ENCODE results near the gene CTDSPL. TPM values are rescaled to one million over a fixed set of nuclear protein-coding genes. Genes with fewer than 3 reads are reported as not detected.

CTDSPL gene
- polyA plus RNA-seq, 1 of the 3 experiments (the other 2 are of a cell fraction) = 22.1 TPM

GRCh38 chr3:38020342-38020726, 158.7 kb downstream of the CTDSPL start:
- Histone ChIP-seq H2AFZ (ENCODE audit: low read depth) (no peak overlapping the region), H3K9me3 (no peaks in the 10 kb centered on the region), H3F3A (replicated peaks; ENCODE audit: insufficient read depth) (no peaks in the 10 kb centered on the region), H3K36me3 (replicated peaks in 1 of 2; ENCODE audit: control insufficient read depth in 1 of 2, insufficient read depth in 2 of 2, low read length in 1 of 2) (peaks cover 13 to 14% of the 10 kb centered on the region in 2 experiments), H3K9ac (no peak overlapping the region), H3K27ac (ENCODE audit: low read depth in 2 of 2, low read length in 1 of 2) (no peak overlapping the region), H3K4me2 (no peak overlapping the region), H3K4me3 (ENCODE audit: low read depth in 2 of 2, low read length in 1 of 2) (no peak overlapping the region), H3K9me2 (no peaks in the 10 kb centered on the region), H3K27me3 (ENCODE audit: insufficient read depth) (no peaks in the 10 kb centered on the region), H3K79me2 (ENCODE audit: insufficient read depth) (peaks cover 10% of the 10 kb centered on the region; the same call in 1 of the 2 replicates), H4K20me1 (ENCODE audit: insufficient read depth) (no peaks in the 10 kb centered on the region), H3K4me1 (ENCODE audit: control insufficient read depth in 1 of 2, insufficient read depth in 2 of 2, low read depth in 1 of 2, low read length in 1 of 2) (peaks cover 0 to 43% of the 10 kb centered on the region in 2 experiments; a peak in 1 of 4 replicates)
- TF ChIP-seq GABPA (IDR thresholded peaks at IDR 0.05; ENCODE audit: low read depth) (no peak), RFX5 (IDR thresholded peaks at IDR 0.05; ENCODE audit: low read length) (no peak), MXI1 (IDR thresholded peaks at IDR 0.05; ENCODE audit: low read depth, low read length) (no peak), EP300 (IDR thresholded peaks at IDR 0.05; ENCODE audit: borderline replicate concordance in 1 of 2, low read depth in 1 of 2, low read length in 1 of 2) (no peak), CTCF (IDR thresholded peaks at IDR 0.05) (no peak), NRF1 (IDR thresholded peaks at IDR 0.05; ENCODE audit: low read depth, low read length) (no peak), CHD2 (IDR thresholded peaks at IDR 0.05; ENCODE audit: low read length, partially characterized antibody) (no peak), FOXJ3 (CRISPR knock-in tag; IDR thresholded peaks at IDR 0.05) (no peak), RAD21 (IDR thresholded peaks at IDR 0.05; ENCODE audit: low read length) (no peak), MEF2A (IDR thresholded peaks at IDR 0.05; ENCODE audit: borderline replicate concordance, low read depth) (no peak), SIN3A (IDR thresholded peaks at IDR 0.05; ENCODE audit: borderline replicate concordance, low read depth, low read length) (no peak), USF2 (IDR thresholded peaks at IDR 0.05; ENCODE audit: borderline replicate concordance, low read depth, low read length) (no peak), RCOR1 (IDR thresholded peaks at IDR 0.05; ENCODE audit: low read length) (no peak), FOSL2 (IDR thresholded peaks at IDR 0.05; ENCODE audit: borderline replicate concordance, low read depth) (no peak)
- no peak for DNase-seq
- CTCF ChIA-PET = interaction anchor here (1.3 to 5.3 kb wide), 4 partner anchors 8 to 23 kb away, joined by 3 to 27 read pairs (median 7); partner anchors contain the start of gene PLCD1
- POLR2A ChIA-PET = no interaction called here
- WGBS (ENCODE audit: low lambda C conversion rate) = 85% methylated on average over 3 of the region's 3 CpGs

- DNase-seq = no peak
- Histone ChIP-seq H4K20me1 (ENCODE audit: insufficient read depth) (no peaks in the 10 kb centered on the region), H3K27me3 (ENCODE audit: insufficient read depth) (no peaks in the 10 kb centered on the region), H3K4me1 (ENCODE audit: control insufficient read depth in 1 of 2, insufficient read depth in 2 of 2, low read depth in 1 of 2, low read length in 1 of 2) (peaks cover 6 to 49% of the 10 kb centered on the region in 2 experiments; a peak in 1 of 4 replicates), H3K36me3 (replicated peaks in 1 of 2; ENCODE audit: control insufficient read depth in 1 of 2, insufficient read depth in 2 of 2, low read length in 1 of 2) (peaks cover 5 to 6% of the 10 kb centered on the region in 2 experiments), H2AFZ (ENCODE audit: low read depth) (no peak overlapping the region), H3K9ac (no peak overlapping the region), H3K27ac (ENCODE audit: low read depth in 2 of 2, low read length in 1 of 2) (no peak overlapping the region), H3K9me2 (no peaks in the 10 kb centered on the region), H3K79me2 (ENCODE audit: insufficient read depth) (peaks cover 10% of the 10 kb centered on the region; the same call in 1 of the 2 replicates), H3K9me3 (no peaks in the 10 kb centered on the region), H3K4me2 (no peak overlapping the region), H3K4me3 (ENCODE audit: low read depth in 2 of 2, low read length in 1 of 2) (no peak overlapping the region), H3F3A (replicated peaks; ENCODE audit: insufficient read depth) (peaks cover 6% of the 10 kb centered on the region)
- CTCF ChIA-PET = interaction anchor here (0.6 to 2.2 kb wide), 2 partner anchors 24 kb away, joined by 3 to 9 read pairs; no protein-coding TSS in a partner anchor
- 93% methylated on average over 4 of the region's 4 CpGs for WGBS (ENCODE audit: low lambda C conversion rate)
- TF ChIP-seq USF2 (IDR thresholded peaks at IDR 0.05; ENCODE audit: borderline replicate concordance, low read depth, low read length) = no peak
- no peak for TF ChIP-seq NRF1 (IDR thresholded peaks at IDR 0.05; ENCODE audit: low read depth, low read length)
- TF ChIP-seq CTCF (IDR thresholded peaks at IDR 0.05) = no peak
- TF ChIP-seq TEAD4 (IDR thresholded peaks at IDR 0.05; ENCODE audit: borderline replicate concordance, insufficient read depth) = no peak
- TF ChIP-seq SMC3 (IDR thresholded peaks at IDR 0.05; ENCODE audit: low read depth, low read length) = no peak
- no peak for TF ChIP-seq GATA2 (CRISPR knock-in tag; IDR thresholded peaks at IDR 0.05)
- TF ChIP-seq MXI1 (IDR thresholded peaks at IDR 0.05; ENCODE audit: low read depth, low read length) = no peak
- no peak for TF ChIP-seq FOXM1 (IDR thresholded peaks at IDR 0.05; ENCODE audit: low read depth)
- TF ChIP-seq CHD2 (IDR thresholded peaks at IDR 0.05; ENCODE audit: low read length, partially characterized antibody) = no peak
- TF ChIP-seq NFIC (IDR thresholded peaks at IDR 0.05; ENCODE audit: borderline replicate concordance) = no peak
- no peak for TF ChIP-seq FOXJ3 (CRISPR knock-in tag; IDR thresholded peaks at IDR 0.05)
- POLR2A ChIA-PET = no interaction called here
Observed at GRCh38 chr3:38021196-38021595, 159.5 kb downstream of the CTDSPL start.

Measured in SK-N-SH (cell line).